Measurements from ENCODE around the gene SPCS3.

Gene SPCS3

DNA sequence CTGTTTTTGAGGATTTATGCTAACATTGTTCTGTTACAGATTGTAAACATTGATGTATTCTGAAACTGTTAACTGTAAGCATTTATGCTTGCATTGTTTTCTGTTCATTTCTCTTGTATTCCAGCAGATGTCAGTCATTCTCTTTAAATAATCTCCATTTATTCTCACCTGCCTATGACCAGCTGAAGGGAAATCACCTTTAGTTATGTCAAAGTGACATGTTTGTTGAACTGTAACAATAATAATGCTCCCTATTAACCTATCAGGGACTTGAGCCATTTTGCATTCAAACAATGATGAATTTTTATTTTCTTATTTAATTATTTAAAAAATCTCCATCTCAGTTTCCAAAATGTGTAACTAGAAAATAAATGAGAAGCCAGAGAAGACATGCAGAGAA is 58.0 kb downstream of the SPCS3 start:
- no peak overlapping the region for H3K4me3 ChIP-seq (ENCODE audit: low read depth, low read length)
- ChIA-PET POLR2A (no interaction called here), CTCF (interaction anchor here (0.7 to 5.8 kb wide), 38 partner anchors 9 to 963 kb away, joined by 3 to 52 read pairs (median 5); no protein-coding TSS in a partner anchor)
- TF ChIP-seq, protein P1, sequence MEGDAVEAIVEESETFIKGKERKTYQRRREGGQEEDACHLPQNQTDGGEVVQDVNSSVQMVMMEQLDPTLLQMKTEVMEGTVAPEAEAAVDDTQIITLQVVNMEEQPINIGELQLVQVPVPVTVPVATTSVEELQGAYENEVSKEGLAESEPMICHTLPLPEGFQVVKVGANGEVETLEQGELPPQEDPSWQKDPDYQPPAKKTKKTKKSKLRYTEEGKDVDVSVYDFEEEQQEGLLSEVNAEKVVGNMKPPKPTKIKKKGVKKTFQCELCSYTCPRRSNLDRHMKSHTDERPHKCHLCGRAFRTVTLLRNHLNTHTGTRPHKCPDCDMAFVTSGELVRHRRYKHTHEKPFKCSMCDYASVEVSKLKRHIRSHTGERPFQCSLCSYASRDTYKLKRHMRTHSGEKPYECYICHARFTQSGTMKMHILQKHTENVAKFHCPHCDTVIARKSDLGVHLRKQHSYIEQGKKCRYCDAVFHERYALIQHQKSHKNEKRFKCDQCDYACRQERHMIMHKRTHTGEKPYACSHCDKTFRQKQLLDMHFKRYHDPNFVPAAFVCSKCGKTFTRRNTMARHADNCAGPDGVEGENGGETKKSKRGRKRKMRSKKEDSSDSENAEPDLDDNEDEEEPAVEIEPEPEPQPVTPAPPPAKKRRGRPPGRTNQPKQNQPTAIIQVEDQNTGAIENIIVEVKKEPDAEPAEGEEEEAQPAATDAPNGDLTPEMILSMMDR (IDR thresholded peaks at IDR 0.05; ENCODE audit: insufficient read depth, low read length, missing control alignments), result peak; percentile 39
- DNase-seq (ENCODE audit: low read depth, low spot score), result no peak

DNA sequence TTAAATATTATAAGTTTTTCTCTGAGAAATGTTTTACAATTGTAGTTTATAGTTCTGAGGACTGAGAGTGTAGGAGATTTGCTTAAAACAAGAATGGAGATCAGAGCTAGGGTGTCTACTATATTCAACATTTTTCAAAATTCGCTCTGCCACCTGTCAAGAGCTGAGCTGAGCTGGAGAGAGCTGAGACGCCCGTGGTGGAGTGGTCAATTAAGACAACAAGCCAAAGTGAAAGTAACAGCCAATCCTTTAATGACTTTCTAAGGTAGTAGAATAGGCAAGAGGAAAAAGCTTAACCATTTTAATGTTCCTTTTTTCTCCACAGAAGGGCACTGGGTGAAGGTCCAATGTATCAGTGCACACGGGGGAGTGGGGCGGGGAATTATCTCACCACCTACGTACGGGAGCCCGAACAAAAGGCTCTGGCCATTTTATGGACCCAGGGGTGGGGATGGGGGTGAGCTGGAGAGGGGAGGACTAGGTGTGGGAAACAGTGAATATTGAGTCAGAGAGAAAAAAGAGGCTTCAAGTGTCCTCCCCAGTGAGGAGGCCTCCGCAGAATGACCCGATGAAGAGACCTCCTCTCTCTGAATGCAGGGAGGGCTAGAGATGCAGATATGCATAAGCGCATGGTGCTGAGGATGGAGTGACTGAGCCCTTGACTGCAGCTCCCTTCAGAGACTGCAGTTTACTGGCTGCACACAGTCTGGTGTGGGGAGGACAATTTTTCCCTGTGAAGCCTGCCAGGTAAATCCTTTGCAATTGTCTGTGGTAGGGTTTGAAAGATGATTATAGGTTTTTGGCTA is 60.8 kb downstream of the SPCS3 start:
- DNase-seq (ENCODE audit: low read depth, low spot score), result no peak
- TF ChIP-seq, protein P1 (IDR thresholded peaks at IDR 0.05; ENCODE audit: insufficient read depth, low read length, missing control alignments), result no peak
- CTCF ChIA-PET, result interaction anchor here (1.0 to 5.8 kb wide), 6 partner anchors 10 to 667 kb away, joined by 3 to 52 read pairs (median 5); partner anchors contain the start of gene VEGFC
- H3K4me3 ChIP-seq (ENCODE audit: low read depth, low read length), result no peak overlapping the region
- POLR2A ChIA-PET, result no interaction called here
